Transverse colon (tissue), 3 donors: Measurements from ENCODE around the gene DUSP14.

ENCODE experiments used
- POLR2A ChIP-seq: fragments of 450-650 bp; IDR thresholded peaks from one replicate; pipeline ENCODE4 v1.6.1; 2016; ENCODE audit warnings: antibody characterized with exemption, mild to moderate bottlenecking, moderate library complexity
- TF ChIP-seq, protein P1 (sequence below), 5 experiments: fragments of 200-600 bp in 3 of 5; fragments of 450-650 bp in 2 of 5; sonication (generic) in 3 of 5; IDR thresholded peaks; 1 replicate in 2 of 5; 2 replicates in 3 of 5; pipeline ENCODE4 v1.5.1; 2016 to 2017; ENCODE audit warnings: antibody characterized with exemption in 5 of 5, inconsistent platforms in 3 of 5, mild to moderate bottlenecking in 2 of 5, moderate library complexity in 1 of 5

DNA sequence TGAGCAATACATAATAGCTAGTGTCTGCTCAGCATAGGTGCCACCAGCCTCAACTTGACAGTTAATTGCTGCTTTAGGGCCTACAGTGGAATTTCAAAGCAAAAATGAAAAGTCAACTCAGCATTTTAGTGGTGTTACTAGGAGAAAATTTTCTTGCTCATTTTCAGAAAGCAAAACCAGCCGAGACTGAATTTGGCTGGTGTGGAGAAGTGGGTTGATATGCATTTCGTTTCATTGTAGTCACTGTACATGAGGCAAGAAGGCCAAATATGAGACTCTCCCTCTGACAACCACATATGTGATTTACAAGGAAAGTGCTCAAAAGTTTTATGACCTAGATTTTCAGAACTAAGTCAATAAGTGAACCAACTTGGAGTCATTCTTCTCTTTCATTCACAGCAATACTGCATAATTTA is 54.0 kb downstream of the DUSP14 start:
- no peak for TF ChIP-seq POLR2A
- TF ChIP-seq, protein P1, sequence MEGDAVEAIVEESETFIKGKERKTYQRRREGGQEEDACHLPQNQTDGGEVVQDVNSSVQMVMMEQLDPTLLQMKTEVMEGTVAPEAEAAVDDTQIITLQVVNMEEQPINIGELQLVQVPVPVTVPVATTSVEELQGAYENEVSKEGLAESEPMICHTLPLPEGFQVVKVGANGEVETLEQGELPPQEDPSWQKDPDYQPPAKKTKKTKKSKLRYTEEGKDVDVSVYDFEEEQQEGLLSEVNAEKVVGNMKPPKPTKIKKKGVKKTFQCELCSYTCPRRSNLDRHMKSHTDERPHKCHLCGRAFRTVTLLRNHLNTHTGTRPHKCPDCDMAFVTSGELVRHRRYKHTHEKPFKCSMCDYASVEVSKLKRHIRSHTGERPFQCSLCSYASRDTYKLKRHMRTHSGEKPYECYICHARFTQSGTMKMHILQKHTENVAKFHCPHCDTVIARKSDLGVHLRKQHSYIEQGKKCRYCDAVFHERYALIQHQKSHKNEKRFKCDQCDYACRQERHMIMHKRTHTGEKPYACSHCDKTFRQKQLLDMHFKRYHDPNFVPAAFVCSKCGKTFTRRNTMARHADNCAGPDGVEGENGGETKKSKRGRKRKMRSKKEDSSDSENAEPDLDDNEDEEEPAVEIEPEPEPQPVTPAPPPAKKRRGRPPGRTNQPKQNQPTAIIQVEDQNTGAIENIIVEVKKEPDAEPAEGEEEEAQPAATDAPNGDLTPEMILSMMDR (IDR thresholded peaks at IDR 0.05), result no peak
